IPS-NIHi7 (cell line): ENCODE data around the gene KCNE4.

Experiments used
- DNase-seq: peaks from one replicate; pipeline ENCODE4 v3.0.0; 2012; ENCODE audit warnings: mixed read lengths; ENCODE audit errors: extremely low spot score

Gene KCNE4

GRCh38 chr2:223040527-223040926 lies 11.5 kb upstream of the KCNE4 start:
- DNase-seq: no peak

GRCh38 chr2:223041527-223042109 lies 10.4 kb upstream of the KCNE4 start:
- peak; percentile 69 for DNase-seq

- DNase-seq: no peak
These were observed 9.7 kb upstream of the KCNE4 start for GRCh38 chr2:223042284-223042683.

DNA sequence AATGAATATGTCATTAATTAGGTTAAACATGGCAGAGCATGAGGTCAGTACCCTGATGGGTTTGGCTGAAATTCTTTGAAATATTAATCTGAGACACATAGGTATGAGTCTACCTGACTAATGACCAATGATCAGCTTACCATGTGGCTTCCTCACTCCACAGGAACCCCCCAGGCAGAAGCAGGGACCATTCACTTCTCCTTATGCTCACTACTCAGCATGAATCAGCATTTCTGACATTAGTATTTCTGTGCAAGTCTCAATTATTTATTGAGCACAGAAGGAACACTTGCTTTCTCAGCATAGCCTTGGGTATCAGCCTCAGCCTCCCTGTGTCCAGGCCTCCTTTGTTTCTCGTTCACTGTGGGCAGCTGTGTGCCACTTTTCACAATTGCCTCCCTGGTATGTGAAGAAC lies 9.3 kb upstream of the KCNE4 start:
- no peak for DNase-seq

GRCh38 chr2:223043164-223043941 lies 8.6 kb upstream of the KCNE4 start:
- no peak for DNase-seq

- DNase-seq: no peak
These were observed 7.7 kb upstream of the KCNE4 start for GRCh38 chr2:223044092-223044836.

GRCh38 chr2:223044916-223045700 lies 6.9 kb upstream of the KCNE4 start:
- DNase-seq: no peak

DNA sequence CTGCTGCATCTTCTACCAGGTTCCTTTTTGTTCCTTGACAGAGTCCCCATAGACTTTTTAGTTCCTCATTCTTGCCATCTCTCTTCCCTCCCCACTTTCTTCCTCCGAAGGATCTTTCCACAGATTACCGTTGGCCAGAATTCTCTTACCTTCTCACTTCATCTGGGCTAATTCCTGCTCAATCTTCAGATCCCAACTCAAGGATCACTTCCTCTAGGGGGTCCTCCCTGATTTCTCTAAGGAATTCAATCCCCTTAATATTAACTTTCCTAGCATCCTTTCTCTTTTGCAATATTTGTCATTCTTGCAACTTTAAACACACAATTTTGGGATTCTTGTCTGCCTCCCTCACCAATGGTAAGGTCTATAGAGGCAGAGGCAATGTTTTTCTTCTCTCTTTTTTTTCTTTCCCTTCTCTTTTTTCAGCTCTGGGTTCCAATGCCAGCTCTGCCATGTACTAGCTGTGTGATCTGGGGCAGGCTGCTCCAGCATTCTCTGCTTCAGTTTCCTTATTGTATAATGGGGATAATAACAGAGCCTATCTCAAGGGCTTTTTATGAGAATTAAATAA lies 5.4 kb upstream of the KCNE4 start:
- no peak for DNase-seq

GRCh38 chr2:223047260-223047761 lies 4.7 kb upstream of the KCNE4 start:
- no peak for DNase-seq

DNA sequence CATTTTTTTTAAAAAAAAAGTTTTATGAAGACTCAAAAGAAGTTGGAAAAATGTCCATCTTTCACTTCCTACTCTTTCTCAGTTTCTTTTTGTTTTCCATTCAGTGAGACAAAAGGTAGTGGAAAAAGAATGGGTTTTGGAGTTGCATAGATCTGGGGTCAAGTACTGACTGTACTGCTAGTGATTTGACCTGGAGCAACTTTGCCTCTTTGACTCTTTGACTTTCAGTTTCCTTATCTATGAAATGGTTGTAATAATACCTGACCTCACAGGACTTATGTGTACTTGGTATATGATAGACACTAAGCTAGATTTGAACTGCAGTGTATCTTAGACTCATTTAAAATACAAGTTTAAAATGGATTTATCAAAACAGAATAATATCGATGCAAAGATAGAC lies 3.5 kb upstream of the KCNE4 start:
- DNase-seq: no peak

DNA sequence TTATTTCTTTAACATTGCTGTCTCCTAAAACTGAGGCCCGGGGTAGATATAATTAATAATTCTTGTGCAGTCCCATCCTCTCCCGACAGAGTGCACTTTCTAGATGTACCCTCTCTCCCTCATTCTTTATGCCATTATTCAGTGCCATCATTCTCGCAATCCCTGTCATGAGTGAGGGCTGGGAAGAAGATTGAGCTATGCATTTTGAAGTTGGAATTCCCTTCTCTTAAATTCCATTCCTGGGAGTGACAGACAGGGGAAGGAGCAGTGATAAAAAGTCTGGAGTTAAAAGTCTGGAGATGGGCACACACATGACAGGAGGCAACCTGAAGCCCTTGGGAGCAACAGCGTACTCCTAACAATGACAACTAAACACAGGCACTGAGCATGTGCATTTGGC lies 2.6 kb upstream of the KCNE4 start:
- no peak for DNase-seq

DNA sequence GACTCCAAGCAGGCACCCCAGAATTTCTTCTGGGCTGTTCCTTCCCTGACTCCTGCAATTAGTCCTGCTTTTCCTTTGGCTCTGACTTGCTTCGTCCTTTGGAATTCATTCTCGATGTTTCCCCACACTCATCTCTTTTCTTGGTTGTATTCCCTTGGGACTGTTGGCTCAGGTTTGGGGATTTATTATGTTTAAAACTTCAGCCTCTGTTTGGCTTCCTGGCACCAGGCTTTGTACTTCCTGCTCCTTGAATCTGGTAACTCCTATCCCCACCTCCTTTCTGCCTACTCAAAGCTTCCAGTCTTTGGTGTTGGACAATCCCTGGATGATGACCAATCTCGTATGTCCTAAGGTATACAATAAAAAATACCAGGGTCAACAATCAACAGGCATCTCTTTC lies 1.8 kb upstream of the KCNE4 start:
- no peak for DNase-seq

GRCh38 chr2:223050900-223051504 lies 988 bp upstream of the KCNE4 start:
- no peak for DNase-seq

GRCh38 chr2:223052548-223053483 lies 826 bp downstream of the KCNE4 start:
- no peak for DNase-seq

DNA sequence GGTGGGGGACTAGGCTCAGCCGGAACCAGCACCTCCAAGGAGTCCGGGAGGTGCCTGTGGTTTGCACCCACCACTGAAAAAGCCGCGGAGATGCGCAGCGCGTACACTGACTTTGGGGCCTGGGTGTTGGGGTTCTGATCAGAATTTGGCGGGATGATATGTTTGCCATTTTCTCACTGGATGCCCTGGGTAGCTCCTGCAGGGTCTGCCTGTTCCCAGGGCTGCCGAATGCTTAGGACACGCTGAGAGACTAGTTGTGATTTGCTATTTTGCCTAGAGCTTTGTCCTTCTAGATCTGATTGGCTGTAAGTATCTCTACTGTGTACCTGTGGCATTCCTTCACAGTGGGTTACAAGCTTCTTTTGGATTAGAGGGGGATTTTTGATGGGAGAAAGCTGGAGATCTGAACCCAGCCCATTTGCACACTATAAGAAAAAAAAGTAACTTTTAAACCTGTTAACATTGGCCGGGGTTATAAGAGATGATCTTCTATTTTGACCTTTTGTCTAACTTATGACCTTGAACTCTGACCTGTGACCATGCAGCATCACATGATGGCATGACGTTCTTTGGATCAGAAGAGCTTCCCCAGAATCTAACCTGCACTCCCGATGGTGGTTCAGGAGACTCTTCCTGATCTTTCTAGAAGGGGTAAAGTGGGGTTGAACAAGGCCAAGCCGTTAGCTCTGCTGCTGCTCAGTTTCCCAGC lies 1.6 kb downstream of the KCNE4 start:
- no peak for DNase-seq

GRCh38 chr2:223054193-223054781 lies 2.3 kb downstream of the KCNE4 start:
- DNase-seq: no peak

DNA sequence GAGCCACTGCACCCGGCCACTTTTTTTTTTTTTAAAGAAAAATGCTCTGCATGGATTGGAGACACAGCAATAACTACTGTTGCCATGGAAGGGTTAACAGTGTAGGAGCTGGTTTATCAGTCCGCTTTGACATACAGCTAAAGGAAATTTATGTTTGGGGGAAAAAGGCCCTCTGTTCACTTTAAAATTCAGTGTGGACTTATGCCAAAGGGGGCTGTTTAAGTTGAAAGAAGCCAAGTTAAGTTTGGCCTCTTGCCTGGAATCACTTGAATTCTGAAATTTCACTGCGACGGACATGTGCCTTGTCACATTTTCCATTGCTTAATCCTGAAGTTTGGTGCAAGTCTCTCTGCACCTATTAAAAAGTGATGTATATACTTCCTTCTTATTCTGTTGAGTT lies 3.1 kb downstream of the KCNE4 start:
- no peak for DNase-seq

GRCh38 chr2:223055836-223056235 lies 3.8 kb downstream of the KCNE4 start:
- no peak for DNase-seq
